Measurements from ENCODE around the gene FBXO28.

DNA sequence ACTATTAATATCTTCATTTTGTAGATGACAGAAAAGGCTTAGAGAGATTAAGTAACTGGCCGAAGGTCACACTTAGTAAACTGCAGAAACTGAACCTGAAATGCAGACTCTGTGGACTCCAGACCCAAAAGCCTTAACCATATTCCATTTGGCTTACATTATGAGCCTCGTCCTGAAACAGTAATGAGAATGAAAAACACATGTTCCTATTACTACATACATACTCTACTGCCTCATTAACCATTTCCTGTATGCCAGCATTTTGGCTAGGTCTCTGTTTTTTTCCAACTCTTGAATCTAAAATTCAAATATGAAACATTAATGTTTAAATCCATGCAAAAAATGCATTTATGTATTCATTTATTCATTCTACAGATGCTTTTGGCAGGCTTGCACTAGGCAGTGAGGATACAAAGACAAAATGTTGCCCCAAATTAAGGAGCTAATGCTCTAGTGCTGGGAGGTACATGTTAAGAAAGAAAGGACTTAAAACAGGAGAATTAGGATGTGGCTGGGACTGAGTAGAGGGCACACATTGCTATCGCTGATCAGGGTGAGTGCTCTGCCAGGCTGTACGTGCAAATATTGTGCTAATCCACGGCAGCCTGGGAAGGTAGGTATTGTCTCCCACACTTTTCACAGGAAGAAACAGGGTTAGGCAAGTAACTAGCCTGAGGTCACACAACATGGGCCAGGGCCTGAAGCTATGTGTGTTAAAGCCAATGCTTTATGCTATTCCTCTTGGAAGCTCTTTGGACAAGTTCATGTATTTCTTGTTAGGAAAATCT is 83.1 kb downstream of the FBXO28 start:
- TF ChIP-seq TAF1 (IDR thresholded peaks at IDR 0.05; ENCODE audit: borderline replicate concordance, low read depth, low read length) = no peak
- no peak for TF ChIP-seq POLR2AphosphoS5 (IDR thresholded peaks at IDR 0.05; ENCODE audit: low read depth, low read length)
- no peak for TF ChIP-seq CTCF (IDR thresholded peaks at IDR 0.05)
- no peak for TF ChIP-seq ZBTB33 (IDR thresholded peaks at IDR 0.05; ENCODE audit: borderline replicate concordance, low read depth)
- TF ChIP-seq RFX5 (IDR thresholded peaks at IDR 0.05; ENCODE audit: low read length) = no peak
- no peak for TF ChIP-seq SMC3 (IDR thresholded peaks at IDR 0.05; ENCODE audit: low read depth, low read length)
- no peak for TF ChIP-seq CHD2 (IDR thresholded peaks at IDR 0.05; ENCODE audit: low read length, partially characterized antibody)

Measured in SK-N-SH (cell line).